Measurements from ENCODE around the gene SPTBN2. TPM values are rescaled to one million over a fixed set of nuclear protein-coding genes. Genes with fewer than 3 reads are reported as not detected.

SPTBN2 gene
- total RNA-seq, 1 donor from 2014 or later: 20.9 TPM

DNA sequence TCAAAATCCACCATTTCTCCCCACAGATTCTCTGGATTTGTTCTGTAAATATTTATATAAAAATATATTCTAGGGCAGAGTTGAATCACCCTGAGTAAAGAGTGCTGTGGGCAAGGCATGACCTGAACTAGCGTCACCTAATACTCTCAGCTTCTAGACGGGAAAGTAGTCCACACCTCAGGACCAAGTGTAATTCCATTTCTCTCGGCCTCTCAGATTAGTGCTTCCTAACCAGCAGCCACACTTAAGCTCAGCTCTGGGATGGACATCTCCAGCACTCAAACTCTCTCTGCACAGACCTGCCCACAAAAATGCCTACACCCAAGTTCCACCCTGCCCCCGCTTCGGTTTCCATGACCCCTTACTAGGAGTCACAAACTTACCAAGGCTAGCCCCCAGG, 5.3 kb downstream of the SPTBN2 start:
- no peak for DNase-seq

DNA sequence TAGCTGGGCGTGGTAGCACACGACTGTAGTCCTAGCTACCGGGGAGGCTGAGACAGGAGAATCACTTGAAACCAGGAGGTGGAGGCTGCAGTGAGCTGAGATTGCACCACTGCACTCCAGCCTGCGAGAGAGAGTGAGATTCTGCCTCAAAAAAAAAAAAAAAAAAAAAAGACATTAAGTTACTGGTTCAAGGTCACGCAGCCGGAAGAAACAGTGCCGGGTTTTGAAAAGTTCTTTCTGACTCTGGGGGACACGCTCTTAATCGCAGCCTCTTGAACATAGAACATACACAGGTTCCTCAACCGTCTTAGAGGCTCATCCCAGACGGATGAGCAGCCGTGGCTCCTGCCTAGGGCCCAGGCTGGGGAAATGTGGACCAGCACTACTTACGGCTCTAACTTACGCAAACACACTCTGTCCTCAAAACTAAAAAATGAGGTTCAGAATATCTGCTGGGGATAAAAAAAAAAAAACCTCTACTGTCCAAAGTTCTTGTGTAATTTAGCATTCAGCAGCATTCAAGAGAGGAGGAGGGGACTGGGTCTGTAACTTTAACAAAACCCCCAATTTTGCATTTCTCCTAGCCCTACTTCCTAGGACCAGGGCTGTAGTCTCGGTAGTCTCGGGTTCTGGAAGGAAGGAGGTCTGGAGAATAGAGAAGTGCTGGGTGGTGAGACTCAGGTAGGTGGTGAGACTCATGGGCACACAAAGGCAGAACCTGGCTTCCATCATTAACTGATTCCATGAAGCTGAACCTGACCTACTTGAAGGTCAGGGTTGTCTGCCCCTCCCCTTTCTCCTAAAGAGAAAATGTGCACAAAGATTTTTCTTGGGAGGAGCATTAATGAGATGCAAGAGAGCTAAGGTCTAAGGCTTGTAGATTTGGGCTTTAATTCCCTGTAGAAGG, 6.0 kb downstream of the SPTBN2 start:
- no peak for DNase-seq

DNA sequence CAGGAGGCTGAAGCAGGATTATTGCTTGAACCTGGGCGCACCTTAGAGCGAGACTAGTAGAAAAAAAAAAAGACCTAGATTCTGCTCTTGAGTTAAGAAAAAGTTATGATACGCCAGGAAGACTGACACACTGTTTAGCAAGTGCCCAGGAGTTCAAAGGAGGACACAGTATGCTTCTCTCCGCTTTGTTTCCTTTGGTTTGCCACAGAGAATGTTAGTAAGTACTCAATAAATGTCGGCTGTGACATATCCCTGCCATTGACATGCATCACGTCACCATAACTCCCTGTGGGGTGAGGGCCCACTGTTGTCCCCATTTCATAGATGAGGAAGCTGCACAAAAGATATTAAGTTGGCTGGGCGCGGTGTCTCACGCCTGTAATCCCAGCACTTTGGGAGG, 7.1 kb downstream of the SPTBN2 start:
- DNase-seq: no peak

DNA sequence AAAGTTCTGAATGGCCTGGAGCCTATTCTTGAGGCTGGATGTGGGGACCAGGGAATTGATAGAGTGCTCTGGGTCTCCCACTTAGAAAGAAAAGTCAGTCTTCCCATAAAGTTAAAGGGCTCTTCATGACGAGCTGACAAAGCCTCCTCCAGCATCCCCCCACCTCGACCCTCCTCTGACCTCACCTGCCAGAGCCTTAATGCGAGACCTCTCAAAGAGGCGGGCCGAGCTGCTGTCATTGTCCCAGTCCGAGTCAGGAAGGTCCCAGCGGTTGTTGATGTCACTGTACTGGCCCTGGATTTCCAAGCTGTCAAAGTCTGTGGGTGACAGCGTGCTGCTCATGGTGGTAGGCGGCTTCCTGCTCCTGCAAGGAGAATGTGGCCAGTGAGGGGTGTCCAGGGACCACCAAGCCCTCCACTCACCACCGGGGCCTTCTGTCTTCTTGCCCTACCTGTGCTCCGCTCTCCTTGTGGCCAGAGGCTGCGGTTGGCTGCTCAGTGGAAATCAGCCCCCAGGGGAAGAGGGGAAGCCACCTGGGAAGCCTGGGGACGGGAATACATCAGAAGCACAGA, 8.0 kb downstream of the SPTBN2 start:
- DNase-seq: no peak

GRCh38 chr11:66720223-66720898, 8.7 kb downstream of the SPTBN2 start:
- DNase-seq: peak; percentile 40

- DNase-seq: no peak
These were observed 9.7 kb downstream of the SPTBN2 start for GRCh38 chr11:66719111-66719872.

DNA sequence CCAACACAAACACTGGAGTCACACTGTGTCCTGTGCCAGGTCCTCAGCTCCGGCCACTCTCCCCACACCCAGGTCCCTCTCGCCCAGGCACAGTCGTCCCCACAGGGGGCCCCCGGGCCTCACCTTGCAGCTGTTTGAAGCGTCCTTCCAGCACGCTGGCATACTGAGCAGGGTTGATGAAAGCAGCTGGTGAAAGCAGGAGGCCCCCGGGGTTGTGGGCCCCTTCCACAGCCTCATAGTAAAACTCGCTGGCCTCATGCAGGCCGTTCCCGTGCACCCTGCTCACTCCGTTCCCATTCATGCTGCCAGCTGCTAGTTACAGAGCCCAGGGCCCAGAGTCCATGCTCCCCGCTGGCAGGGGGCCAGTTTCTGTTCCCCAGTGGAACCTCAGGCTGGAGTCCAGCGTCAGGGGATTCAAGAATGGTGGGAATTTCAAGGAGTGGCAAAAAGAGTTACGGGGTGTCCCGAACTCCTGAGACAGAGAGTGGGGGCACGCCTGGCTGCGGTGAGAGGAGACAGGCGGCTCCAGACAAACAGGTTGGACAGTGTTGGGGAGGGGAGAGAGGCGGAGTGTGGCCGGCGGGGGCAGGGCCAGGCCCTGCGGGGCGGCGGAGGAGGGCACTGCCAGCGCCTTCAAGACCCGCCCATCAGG, 10.6 kb downstream of the SPTBN2 start:
- peak; percentile 63 for DNase-seq

GRCh38 chr11:66717925-66718319, 11.1 kb downstream of the SPTBN2 start:
- no peak for DNase-seq

- DNase-seq: no peak
These were observed 12.0 kb downstream of the SPTBN2 start for GRCh38 chr11:66716996-66717395.

GRCh38 chr11:66715346-66716085, 13.5 kb downstream of the SPTBN2 start:
- DNase-seq: no peak

- no peak for DNase-seq
These were observed 15.1 kb downstream of the SPTBN2 start for GRCh38 chr11:66713746-66714480.

DNA sequence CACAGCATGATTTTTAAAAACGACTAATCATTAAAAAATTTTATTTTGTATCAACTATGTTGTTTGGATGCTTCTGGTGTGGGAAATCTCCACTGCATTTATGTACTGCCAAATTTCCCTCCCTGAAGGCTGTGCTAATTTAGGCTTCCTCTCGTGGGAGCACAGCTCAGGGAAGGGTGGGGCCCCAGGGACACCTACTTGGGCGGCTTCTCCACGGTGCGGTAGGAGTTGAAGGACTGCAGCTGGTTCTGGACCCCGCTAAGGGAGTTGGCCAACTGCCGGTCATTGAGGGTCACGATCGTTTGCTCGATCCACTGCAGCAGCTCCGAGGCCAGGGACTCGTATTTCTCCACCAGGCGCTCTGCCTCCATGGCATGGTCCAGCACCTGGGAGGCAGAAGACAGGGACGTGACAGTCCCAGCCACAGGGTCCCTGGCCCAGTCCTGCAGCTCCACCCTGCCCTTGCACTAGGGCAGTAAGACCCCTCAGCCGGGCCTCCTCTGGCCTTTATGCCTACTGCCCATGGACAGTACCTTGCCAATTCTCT, 18.6 kb downstream of the SPTBN2 start:
- no peak for DNase-seq

DNA sequence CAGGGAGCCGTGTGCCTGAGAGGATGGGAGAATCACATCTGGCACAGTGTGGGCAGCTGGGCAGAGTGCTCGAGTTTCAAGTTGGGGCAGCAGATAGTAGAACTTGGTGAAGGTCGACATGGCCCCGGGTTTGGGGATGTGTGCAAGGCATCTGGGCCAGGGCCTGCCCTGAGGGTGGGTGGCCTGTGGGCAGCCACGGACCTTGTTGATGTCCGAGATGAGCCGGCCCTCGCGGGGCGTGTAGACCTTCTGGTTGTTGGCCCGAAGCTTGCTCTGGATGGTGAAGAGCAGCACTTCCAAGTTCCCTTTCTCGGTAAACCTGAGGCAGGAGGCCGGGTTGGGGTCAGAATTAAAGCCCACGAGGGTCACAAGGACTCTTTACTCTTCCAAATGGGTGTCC, 20.3 kb downstream of the SPTBN2 start:
- DNase-seq: no peak

DNA sequence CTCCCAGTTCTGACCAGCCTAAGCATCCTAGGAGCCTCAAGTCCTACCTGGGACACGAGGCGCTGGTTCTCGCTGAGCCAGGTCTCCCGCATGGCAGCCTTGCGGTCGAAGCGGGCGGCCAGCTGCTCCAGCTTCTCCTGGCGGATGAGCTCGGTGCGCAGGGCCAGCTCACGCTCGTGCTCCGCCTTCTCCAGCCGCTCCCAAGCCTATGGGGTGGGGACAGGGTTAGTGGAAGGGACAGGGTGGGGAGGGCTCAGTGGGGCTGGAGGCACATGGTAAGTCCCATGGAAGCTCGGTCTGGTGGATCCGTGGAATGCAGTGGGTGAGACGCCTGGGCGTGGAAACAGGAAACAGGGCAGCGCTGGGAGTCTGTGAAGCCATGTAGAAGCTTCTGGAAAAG, 20.9 kb downstream of the SPTBN2 start:
- no peak for DNase-seq

DNA sequence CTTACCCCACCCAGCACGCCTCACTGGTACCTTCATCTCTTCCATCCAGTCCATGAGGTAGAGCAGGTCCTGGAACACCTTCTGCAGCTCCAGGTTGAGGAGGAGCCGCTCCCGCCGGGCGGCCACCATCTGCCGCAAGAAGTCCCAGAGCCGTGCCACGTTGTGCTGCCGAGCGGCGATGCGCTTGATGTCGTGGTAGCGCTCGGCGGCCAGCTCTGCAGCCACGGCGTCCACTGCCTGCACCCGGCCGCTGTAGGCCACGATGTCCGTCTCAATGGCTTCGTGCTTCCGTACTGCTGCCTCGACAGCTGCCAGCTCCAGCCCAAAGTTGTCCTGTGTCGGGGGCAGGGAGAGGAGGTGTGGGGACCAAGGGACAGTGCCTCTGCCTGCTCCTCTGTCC, 21.5 kb downstream of the SPTBN2 start:
- DNase-seq: no peak

- DNase-seq: no peak
These were observed 22.0 kb downstream of the SPTBN2 start for GRCh38 chr11:66706989-66707388.

DNA sequence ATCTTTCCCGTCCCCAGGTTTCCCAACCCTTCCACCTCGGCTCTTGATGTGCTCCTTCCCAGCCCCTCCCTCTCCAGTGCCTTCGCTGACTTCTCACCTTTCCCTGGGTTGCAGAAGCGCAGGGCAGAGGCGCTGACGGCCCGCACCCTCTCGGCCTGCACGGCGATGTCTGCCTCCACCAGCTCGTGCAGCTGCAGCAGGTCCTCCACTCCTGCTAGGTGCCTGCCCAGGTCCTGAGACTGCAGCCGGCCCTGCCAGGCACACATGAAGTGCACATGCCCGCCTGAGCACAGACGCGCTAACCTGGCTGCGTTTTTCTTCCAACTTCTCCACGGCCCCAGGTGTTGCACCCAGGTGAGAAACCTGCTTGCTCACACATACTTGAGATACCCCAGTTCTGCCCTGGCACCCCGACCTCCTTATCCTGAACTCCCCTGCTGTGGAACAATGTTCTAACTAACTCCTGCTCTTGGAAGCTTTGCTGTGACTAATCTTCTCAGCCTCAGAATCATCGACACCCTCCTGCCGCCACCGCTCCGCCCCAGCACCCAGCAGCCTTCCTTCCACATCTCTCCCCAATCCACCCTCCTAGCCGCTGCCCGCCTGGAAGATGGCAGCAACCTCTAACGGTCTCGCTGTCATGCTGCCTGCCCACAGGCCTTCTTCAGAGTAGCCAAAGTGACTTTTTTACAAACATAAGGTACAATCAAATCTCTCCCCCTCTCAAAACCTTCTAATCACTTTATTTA, 23.3 kb downstream of the SPTBN2 start:
- DNase-seq: no peak

DNA sequence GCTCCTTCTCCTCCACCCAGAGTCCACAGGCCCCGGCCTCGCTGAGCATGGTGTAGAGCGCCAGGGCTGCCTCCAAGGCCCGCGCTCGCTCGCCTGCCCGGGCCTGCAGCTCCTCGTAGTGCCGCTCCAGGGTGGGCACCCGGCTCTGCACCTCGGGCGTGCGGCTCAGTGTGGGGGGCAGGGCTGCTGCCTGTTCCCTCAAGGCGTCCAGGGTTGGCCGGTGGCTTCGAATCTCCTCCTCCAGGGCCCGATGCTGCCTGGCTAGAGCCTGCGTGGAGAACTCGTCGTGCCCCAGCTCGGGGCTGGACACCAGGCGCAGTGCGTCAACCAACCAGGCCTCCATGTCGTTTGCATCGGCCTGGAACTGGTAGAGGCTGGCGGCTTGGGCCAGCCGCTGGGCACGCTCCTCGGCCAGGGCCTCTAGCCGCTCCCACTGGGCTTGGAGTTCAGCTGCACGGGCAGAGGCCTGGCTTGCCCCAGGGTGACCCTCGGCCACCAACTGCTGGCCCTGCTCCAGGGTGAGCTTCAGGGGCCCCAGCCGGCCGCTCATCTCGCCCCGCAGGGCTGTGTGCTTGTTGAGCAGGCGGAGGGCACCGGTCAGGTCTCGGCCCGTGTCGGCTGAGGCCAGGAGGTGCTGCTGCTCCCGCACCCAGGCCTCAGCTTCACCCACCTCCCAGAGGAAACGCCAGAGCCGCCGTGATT, 24.2 kb downstream of the SPTBN2 start:
- DNase-seq: no peak

Data from tongue (tissue), 2 donors.